Duodenal mucosa (tissue), 2 donors: ENCODE measurements around the gene LLCFC1.

ENCODE experiments used
- H3K27ac ChIP-seq: one replicate; pipeline ENCODE4 v1.7.0; 2013; ENCODE audit warnings: low read depth, low read length
- H3K27me3 ChIP-seq, 2 donors: one replicate each; pipeline ENCODE4 v1.7.0; 2013; ENCODE audit warnings: low read length in 2 of 2, control low read depth in 1 of 2; ENCODE audit not compliant: insufficient read depth in 2 of 2, control insufficient read depth in 1 of 2
- H3K36me3 ChIP-seq, 2 donors: one replicate each; pipeline ENCODE4 v1.7.0; 2013; ENCODE audit warnings: low read length in 2 of 2, control low read depth in 1 of 2; ENCODE audit not compliant: insufficient read depth in 2 of 2, control insufficient read depth in 1 of 2
- H3K4me1 ChIP-seq, 2 donors: one replicate each; pipeline ENCODE4 v1.7.0; 2013; ENCODE audit warnings: low read length in 2 of 2, control low read depth in 1 of 2; ENCODE audit not compliant: insufficient read depth in 2 of 2, control insufficient read depth in 1 of 2
- H3K4me3 ChIP-seq, 2 donors: one replicate each; pipeline ENCODE4 v1.7.0; 2013; ENCODE audit warnings: low read length in 2 of 2, low read depth in 1 of 2
- H3K9ac ChIP-seq, 2 donors: one replicate each; pipeline ENCODE4 v1.7.0; 2013; ENCODE audit warnings: low read length in 2 of 2, low read depth in 1 of 2
- H3K9me3 ChIP-seq, 2 donors: one replicate each; pipeline ENCODE4 v1.7.0; 2013; ENCODE audit warnings: low read length in 2 of 2, control low read depth in 1 of 2; ENCODE audit not compliant: control insufficient read depth in 1 of 2

The LLCFC1 gene

GRCh38 chr7:142910031-142910433, 29.3 kb upstream of the LLCFC1 start:
- Histone ChIP-seq H3K9me3 (no peaks in the 10 kb centered on the region), H3K27ac (peak overlapping the region; percentile 6), H3K36me3 (no peaks in the 10 kb centered on the region)

DNA sequence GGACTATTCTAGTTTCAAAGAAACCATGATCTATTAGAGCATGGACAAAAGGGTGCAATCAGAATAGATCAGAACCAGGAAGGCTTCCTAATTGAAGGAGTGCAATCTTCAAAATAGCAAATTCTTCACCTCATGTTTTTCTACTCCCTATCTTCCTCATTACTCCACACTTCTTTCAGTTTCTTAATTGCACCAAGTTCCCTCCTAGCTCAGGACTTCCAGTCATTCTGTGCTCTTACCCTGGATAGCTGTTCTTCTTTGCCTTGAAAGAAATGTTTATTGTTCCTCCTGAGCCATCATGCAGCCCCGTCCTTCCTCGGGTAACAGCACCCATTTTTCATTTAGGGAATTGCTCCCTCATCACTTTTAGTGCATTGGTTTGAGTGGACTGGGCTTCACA, 28.8 kb upstream of the LLCFC1 start:
- Histone ChIP-seq H3K27ac (no peak overlapping the region), H3K27me3 (peaks cover 0 to 4% of the 10 kb centered on the region in 2 donors), H3K4me1 (peaks cover 25 to 47% of the 10 kb centered on the region in 2 donors), H3K36me3 (no peaks in the 10 kb centered on the region), H3K9ac (no peak overlapping the region), H3K9me3 (no peaks in the 10 kb centered on the region), H3K4me3 (peak overlapping the region in 1 of 2 donors; percentile 37)

More at GRCh38 chr7:142910031-142910433, 29.3 kb upstream of the LLCFC1 start:
- peaks cover 25 to 47% of the 10 kb centered on the region in 2 donors for H3K4me1 ChIP-seq
- H3K9ac ChIP-seq = peak overlapping the region in 1 of 2 donors; percentile 44
- H3K27me3 ChIP-seq = peaks cover 0 to 4% of the 10 kb centered on the region in 2 donors
- peak overlapping the region in 1 of 2 donors; percentile 37 for H3K4me3 ChIP-seq

DNA sequence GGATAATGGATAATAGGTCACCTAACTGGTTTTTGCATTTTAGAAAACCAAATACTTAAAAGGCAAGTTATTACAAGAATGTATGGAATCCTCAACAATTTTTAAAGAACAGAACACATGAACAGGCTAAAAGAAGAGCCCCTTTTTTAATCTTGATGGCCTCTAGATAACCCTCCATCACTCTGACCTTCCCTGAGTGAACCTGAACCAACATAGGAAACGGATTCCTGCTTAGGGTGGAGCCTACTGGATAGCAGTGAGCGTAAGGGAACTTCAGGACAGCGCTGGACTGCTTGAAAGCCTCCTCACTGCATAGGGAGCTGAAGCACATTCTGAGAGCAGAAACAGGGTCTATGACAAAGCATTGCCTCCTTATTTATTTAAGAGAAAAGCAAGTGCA, 26.2 kb upstream of the LLCFC1 start:
- Histone ChIP-seq H3K4me3 (no peak overlapping the region), H3K9me3 (no peaks in the 10 kb centered on the region), H3K4me1 (peaks cover 25 to 47% of the 10 kb centered on the region in 2 donors), H3K9ac (no peak overlapping the region), H3K27ac (no peak overlapping the region), H3K36me3 (no peaks in the 10 kb centered on the region), H3K27me3 (peaks cover 0 to 4% of the 10 kb centered on the region in 2 donors)

DNA sequence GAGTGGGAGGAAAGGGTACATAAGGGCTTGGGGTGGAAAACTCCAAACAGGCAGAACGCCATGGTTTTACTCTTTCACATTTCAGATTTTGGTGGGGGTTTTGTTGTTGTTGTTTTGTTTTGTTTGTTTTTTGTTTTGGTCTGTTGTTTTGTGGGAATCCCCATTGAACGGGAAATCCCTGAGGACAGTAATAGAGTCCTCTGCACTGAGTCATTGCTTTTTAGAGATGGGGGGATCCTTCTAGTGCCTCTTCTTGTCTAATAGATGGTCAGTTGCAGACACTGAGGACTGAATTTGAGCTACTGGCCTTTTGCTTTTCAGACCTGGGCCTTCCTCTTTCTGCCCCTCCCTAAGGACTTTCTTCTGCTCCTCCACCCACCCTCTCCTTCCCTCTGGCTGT, 25.7 kb upstream of the LLCFC1 start:
- Histone ChIP-seq H3K27me3 (peaks cover 0 to 4% of the 10 kb centered on the region in 2 donors), H3K27ac (no peak overlapping the region)

GRCh38 chr7:142914121-142914520, 25.2 kb upstream of the LLCFC1 start:
- no peaks in the 10 kb centered on the region for H3K9me3 ChIP-seq
- H3K9ac ChIP-seq = no peak overlapping the region
- no peak overlapping the region for H3K27ac ChIP-seq
- H3K4me1 ChIP-seq = peaks cover 18 to 37% of the 10 kb centered on the region in 2 donors
- H3K36me3 ChIP-seq = no peaks in the 10 kb centered on the region
- no peak overlapping the region for H3K4me3 ChIP-seq
- peaks cover 0 to 4% of the 10 kb centered on the region in 2 donors for H3K27me3 ChIP-seq

More for the DNA sequence above, 25.7 kb upstream of the LLCFC1 start:
- Histone ChIP-seq H3K4me3 (no peak overlapping the region), H3K9ac (no peak overlapping the region), H3K36me3 (no peaks in the 10 kb centered on the region), H3K9me3 (no peaks in the 10 kb centered on the region), H3K4me1 (peaks cover 23 to 42% of the 10 kb centered on the region in 2 donors)

DNA sequence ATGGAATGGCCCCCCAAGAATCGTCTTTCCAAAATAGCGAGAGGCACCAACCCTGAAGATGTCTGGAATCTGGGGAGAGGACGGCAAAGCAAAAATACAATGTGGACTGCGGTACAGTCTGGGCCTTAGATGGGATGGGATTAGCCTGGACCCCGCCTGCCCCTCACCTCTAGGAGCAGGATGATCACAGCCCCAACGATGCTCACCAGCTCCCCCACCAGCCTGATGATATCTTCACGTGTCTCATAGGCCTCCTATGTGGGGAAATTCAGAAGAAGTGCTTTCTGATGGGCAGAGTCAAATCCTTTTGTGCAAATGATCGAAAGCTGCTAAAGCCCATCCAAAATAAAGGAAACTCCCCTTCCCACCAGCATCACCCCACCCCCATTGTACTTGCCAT, 24.0 kb upstream of the LLCFC1 start:
- Histone ChIP-seq H3K36me3 (no peaks in the 10 kb centered on the region), H3K9ac (no peak overlapping the region), H3K9me3 (no peaks in the 10 kb centered on the region), H3K4me3 (no peak overlapping the region), H3K4me1 (peaks cover 11 to 29% of the 10 kb centered on the region in 2 donors), H3K27me3 (peaks cover 0 to 4% of the 10 kb centered on the region in 2 donors), H3K27ac (no peak overlapping the region)

DNA sequence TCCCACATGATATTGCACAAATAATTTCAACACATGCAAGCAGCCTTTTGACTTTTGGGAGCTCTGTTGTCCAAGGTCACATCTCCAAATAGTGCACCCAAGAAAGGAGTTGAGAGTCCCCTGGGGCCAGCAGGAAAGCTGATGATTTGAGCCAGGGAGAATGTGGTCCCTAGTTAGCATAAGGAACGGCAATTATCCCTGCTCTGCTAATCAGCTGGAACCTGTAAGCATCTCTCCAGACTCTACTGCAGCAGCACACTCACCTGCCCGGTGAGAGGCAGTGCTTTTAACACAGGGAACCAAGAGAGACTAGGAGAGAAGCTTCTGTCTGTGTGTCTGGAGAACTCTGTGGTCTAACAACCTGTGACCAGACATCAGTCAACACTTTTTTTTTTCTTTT, 22.8 kb upstream of the LLCFC1 start:
- no peak overlapping the region for H3K9ac ChIP-seq
- no peaks in the 10 kb centered on the region for H3K9me3 ChIP-seq
- H3K4me3 ChIP-seq = no peak overlapping the region
- H3K27me3 ChIP-seq = peaks cover 0 to under 1% of the 10 kb centered on the region in 2 donors
- no peak overlapping the region for H3K27ac ChIP-seq
- H3K36me3 ChIP-seq = no peaks in the 10 kb centered on the region
- peaks cover 0 to 17% of the 10 kb centered on the region in 2 donors for H3K4me1 ChIP-seq

GRCh38 chr7:142917447-142917846, 21.8 kb upstream of the LLCFC1 start:
- H3K36me3 ChIP-seq = no peaks in the 10 kb centered on the region

GRCh38 chr7:142918901-142919300, 20.4 kb upstream of the LLCFC1 start:
- Histone ChIP-seq H3K36me3 (no peaks in the 10 kb centered on the region), H3K27ac (no peak overlapping the region), H3K4me1 (peaks cover 5 to 14% of the 10 kb centered on the region in 2 donors), H3K4me3 (no peak overlapping the region), H3K9ac (no peak overlapping the region), H3K9me3 (no peaks in the 10 kb centered on the region), H3K27me3 (no peaks in the 10 kb centered on the region)

More at GRCh38 chr7:142917447-142917846, 21.8 kb upstream of the LLCFC1 start:
- H3K27me3 ChIP-seq = no peaks in the 10 kb centered on the region
- no peak overlapping the region for H3K4me3 ChIP-seq
- H3K4me1 ChIP-seq = peaks cover 0 to 16% of the 10 kb centered on the region in 2 donors
- H3K9ac ChIP-seq = no peak overlapping the region
- H3K9me3 ChIP-seq = no peaks in the 10 kb centered on the region
- H3K27ac ChIP-seq = no peak overlapping the region

GRCh38 chr7:142919656-142920055, 19.6 kb upstream of the LLCFC1 start:
- Histone ChIP-seq H3K4me1 (peaks cover 6 to 8% of the 10 kb centered on the region in 2 donors), H3K27ac (no peak overlapping the region), H3K9me3 (no peaks in the 10 kb centered on the region), H3K4me3 (no peak overlapping the region), H3K36me3 (no peaks in the 10 kb centered on the region), H3K9ac (no peak overlapping the region), H3K27me3 (no peaks in the 10 kb centered on the region)

DNA sequence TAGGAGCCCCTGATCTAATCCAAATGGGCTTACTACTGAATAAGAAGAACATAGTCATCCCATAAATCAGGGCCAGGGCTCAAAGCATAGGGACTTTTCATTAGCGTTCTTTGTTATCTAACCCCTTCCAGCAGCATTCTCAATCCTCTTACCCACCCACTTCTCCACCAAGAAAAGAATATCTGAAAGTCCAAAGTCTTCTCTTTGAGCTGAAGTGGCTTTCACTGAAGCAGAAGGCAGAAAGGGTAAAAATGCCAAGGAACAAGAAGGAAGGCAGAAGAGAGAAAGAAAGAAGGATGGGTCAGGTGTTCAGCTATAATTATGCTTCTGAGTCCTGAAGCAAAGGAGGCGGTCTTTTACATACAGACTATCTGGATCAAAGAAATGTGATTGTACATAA, 15.9 kb upstream of the LLCFC1 start:
- Histone ChIP-seq H3K36me3 (no peaks in the 10 kb centered on the region), H3K9me3 (no peaks in the 10 kb centered on the region), H3K4me3 (no peak overlapping the region), H3K27me3 (no peaks in the 10 kb centered on the region), H3K27ac (no peak overlapping the region), H3K4me1 (peaks cover 6 to 8% of the 10 kb centered on the region in 2 donors), H3K9ac (no peak overlapping the region)
